Osteocyte (in vitro differentiated cells): ENCODE results near the gene TAX1BP1. TPM values are rescaled to one million over a fixed set of nuclear protein-coding genes. Genes with fewer than 3 reads are reported as not detected.

Experiments used
- DNase-seq: peaks from one replicate; pipeline ENCODE4 v3.0.0; 2021; ENCODE audit warnings: mixed read lengths; ENCODE audit not compliant: unreplicated experiment; ENCODE audit errors: extremely low spot score
- H3K27ac Mint-ChIP-seq: one replicate; pipeline ENCODE4 v1.8.0; 2021; ENCODE audit warnings: mild to moderate bottlenecking, mixed read lengths; ENCODE audit not compliant: unreplicated experiment
- H3K27me3 Mint-ChIP-seq: one replicate; pipeline ENCODE4 v1.8.0; 2021; ENCODE audit warnings: mixed read lengths; ENCODE audit not compliant: unreplicated experiment
- H3K36me3 Mint-ChIP-seq: one replicate; pipeline ENCODE4 v1.8.0; 2021; ENCODE audit warnings: mixed read lengths; ENCODE audit not compliant: unreplicated experiment
- H3K4me1 Mint-ChIP-seq: one replicate; pipeline ENCODE4 v1.8.0; 2021; ENCODE audit warnings: mixed read lengths; ENCODE audit not compliant: unreplicated experiment
- H3K4me3 Mint-ChIP-seq: one replicate; pipeline ENCODE4 v1.8.0; 2021; ENCODE audit warnings: mild to moderate bottlenecking, moderate library complexity, mixed read lengths; ENCODE audit not compliant: unreplicated experiment
- H3K9me3 Mint-ChIP-seq: one replicate; pipeline ENCODE4 v1.8.0; 2021; ENCODE audit warnings: mixed read lengths; ENCODE audit not compliant: unreplicated experiment
- long read RNA-seq: library from polyadenylated mRNA; unstranded; transcript quantifications from one replicate; pipeline ENCODE4 v2.0.0, GENCODE V29; 2021
- total RNA-seq: library from RNA; stranded (reverse); gene quantifications from 2 replicates; pipeline ENCODE4 v1.2.1, GENCODE V29; 2021
- TF ChIP-seq, protein P1 (sequence below): fragments of 200-600 bp; sonication (generic); IDR thresholded peaks from 2 replicates; pipeline ENCODE4 v1.5.0; 2021; ENCODE audit warnings: antibody characterized with exemption, mild to moderate bottlenecking, moderate library complexity

Gene TAX1BP1
- total RNA-seq: 95.5 and 97.1 TPM in 2 replicates
- long read RNA-seq, transcript TAX1BP1-201 (17 exons, 2,478 nt): major isoform, 97 of 427 reads
- long read RNA-seq, transcript TAX1BP1-202 (17 exons, 2,892 nt): minor isoform, 35 of 427 reads
- long read RNA-seq, partial matches to known transcripts: 266 of 427 reads
- long read RNA-seq, other reads (novel, unspliced or antisense): 26 of 427 reads

- Mint-ChIP-seq H3K27me3 (no peaks in the 10 kb centered on the region), H3K4me3 (peak within 1 kb of the TSS; percentile 96), H3K27ac (peak within 1 kb of the TSS; percentile 98), H3K36me3 (no peaks in the 10 kb centered on the region), H3K9me3 (no peaks in the 10 kb centered on the region), H3K4me1 (peaks cover 37% of the 10 kb centered on the region)
- TF ChIP-seq, protein P1, sequence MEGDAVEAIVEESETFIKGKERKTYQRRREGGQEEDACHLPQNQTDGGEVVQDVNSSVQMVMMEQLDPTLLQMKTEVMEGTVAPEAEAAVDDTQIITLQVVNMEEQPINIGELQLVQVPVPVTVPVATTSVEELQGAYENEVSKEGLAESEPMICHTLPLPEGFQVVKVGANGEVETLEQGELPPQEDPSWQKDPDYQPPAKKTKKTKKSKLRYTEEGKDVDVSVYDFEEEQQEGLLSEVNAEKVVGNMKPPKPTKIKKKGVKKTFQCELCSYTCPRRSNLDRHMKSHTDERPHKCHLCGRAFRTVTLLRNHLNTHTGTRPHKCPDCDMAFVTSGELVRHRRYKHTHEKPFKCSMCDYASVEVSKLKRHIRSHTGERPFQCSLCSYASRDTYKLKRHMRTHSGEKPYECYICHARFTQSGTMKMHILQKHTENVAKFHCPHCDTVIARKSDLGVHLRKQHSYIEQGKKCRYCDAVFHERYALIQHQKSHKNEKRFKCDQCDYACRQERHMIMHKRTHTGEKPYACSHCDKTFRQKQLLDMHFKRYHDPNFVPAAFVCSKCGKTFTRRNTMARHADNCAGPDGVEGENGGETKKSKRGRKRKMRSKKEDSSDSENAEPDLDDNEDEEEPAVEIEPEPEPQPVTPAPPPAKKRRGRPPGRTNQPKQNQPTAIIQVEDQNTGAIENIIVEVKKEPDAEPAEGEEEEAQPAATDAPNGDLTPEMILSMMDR: no peak
- peak; percentile 97 for DNase-seq
Observed at GRCh38 chr7:27739909-27740448, at the start of gene TAX1BP1. Gene TAX1BP1, plus strand, starts transcription at chr7:27740162. Its CDS starts 8,363 bp downstream, at chr7:27748525.

GRCh38 chr7:27690649-27691048, 49.3 kb upstream of the TAX1BP1 start:
- TF ChIP-seq, protein P1: no peak
- H3K36me3 Mint-ChIP-seq: no peaks in the 10 kb centered on the region
- no peaks in the 10 kb centered on the region for H3K27me3 Mint-ChIP-seq
- no peak overlapping the region for H3K4me3 Mint-ChIP-seq
- DNase-seq: no peak
- H3K9me3 Mint-ChIP-seq: peaks cover 6% of the 10 kb centered on the region
- no peaks in the 10 kb centered on the region for H3K4me1 Mint-ChIP-seq
- no peak overlapping the region for H3K27ac Mint-ChIP-seq

- no peaks in the 10 kb centered on the region for H3K36me3 Mint-ChIP-seq
- H3K4me3 Mint-ChIP-seq: no peak overlapping the region
- TF ChIP-seq, protein P1: no peak
- H3K4me1 Mint-ChIP-seq: no peaks in the 10 kb centered on the region
- H3K27me3 Mint-ChIP-seq: no peaks in the 10 kb centered on the region
- DNase-seq: no peak
- H3K9me3 Mint-ChIP-seq: no peaks in the 10 kb centered on the region
- H3K27ac Mint-ChIP-seq: no peak overlapping the region
Observed at GRCh38 chr7:27693794-27694193, 46.2 kb upstream of the TAX1BP1 start.

DNA sequence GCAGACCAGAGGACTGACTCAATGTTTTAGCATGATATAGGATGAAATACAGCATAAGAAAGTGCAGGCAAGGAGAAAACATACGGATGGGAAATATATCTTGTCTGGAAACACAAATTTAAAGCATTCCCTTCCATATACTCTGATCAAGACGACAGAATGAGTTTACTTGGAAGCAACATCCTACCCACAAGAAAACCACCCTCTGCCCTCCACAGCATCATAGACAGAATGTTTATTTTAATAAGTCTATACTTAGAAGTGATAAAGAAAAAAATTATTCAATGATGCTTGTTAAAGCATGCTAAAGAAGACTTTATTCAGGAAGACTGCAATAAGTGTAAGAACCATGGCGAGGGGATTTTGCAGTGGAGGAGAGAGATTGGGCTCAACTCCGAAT, 44.9 kb upstream of the TAX1BP1 start:
- Mint-ChIP-seq H3K9me3 (no peaks in the 10 kb centered on the region), H3K36me3 (no peaks in the 10 kb centered on the region), H3K27ac (no peak overlapping the region), H3K4me3 (no peak overlapping the region), H3K27me3 (no peaks in the 10 kb centered on the region), H3K4me1 (no peaks in the 10 kb centered on the region)
- no peak for DNase-seq
- TF ChIP-seq, protein P1: no peak

DNA sequence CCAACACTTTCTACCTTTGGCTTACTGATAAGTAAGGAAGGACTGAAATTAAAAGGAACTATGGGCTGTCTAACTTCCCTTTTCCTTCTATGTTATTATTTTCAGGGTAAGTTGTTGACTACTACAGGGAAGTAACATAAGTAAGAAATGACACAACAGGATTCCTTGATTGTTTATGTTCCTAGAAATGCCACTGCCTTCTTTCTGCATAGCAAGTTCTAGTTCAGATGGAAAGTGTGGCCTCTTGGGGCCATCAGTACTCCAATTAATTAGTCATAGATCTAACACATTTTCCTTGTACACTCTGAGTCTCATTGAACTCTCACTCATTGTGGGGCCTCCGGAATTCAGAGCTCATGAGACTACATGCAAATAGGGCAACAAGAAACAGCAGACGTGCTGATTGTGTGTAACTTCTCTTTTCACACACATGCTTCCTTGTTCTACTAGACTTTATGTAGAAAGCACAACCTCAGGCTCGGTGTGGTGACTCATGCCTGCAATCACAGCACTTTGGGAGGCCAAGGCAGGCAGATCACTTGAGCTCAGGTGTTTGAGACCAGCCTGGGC, 42.0 kb upstream of the TAX1BP1 start:
- Mint-ChIP-seq H3K36me3 (no peaks in the 10 kb centered on the region), H3K4me3 (no peak overlapping the region), H3K4me1 (no peaks in the 10 kb centered on the region), H3K9me3 (no peaks in the 10 kb centered on the region), H3K27me3 (no peaks in the 10 kb centered on the region), H3K27ac (no peak overlapping the region)
- DNase-seq: no peak
- TF ChIP-seq, protein P1: no peak
